ENCODE data around the gene ELAVL3.
"Not testable (repeated sequence)": the region's sequence is repeated elsewhere in the genome, so short reads cannot be mapped to it uniquely, and the experiment has no call there.

Gene ELAVL3

GRCh38 chr19:11458236-11458900 lies 22.5 kb downstream of the ELAVL3 start:
- no peak for DNase-seq

DNA sequence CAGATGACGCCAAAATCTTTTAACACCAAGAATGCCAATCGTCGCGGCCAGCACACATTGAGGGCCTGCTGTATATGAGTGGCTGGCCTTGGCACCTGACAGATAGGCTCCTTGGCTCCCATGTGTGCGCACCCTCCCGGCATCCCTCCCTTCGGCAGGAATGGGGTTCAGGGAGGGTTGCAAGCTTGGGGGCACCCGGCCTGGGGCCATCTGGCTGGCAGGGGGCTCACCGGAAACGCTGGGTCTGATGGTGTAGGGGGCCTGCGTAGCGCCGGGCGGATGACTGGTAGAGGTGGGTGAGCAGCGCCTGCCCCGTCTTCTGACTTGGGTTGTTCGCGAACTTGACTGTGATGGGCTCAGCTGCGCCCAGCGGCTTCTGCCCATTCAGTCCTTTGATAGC lies 23.0 kb downstream of the ELAVL3 start:
- no peak for DNase-seq

- DNase-seq, result no peak
Measured at GRCh38 chr19:11457115-11457514, 23.7 kb downstream of the ELAVL3 start.

DNA sequence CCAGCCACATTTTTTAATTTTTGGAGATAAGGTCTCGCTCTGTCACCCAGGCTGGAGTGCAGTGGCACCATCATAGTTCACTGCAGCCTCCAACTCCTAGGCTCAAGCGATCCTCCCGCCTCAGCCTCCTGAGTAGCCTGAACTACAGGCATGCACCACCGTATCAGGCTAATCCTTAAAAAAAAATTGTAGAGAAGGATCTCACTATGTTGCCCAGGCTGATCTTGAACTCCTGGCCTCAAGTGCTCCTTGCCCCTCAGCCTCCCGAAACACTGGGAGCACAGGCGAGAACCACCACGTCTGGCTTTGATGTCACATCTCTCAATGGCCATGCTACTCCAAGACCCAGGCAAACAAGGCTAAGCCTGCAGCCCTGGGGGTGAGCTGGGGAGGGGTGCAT lies 24.2 kb downstream of the ELAVL3 start:
- DNase-seq, result no peak

GRCh38 chr19:11455233-11455554 lies 25.7 kb downstream of the ELAVL3 start:
- not testable (repeated sequence) for DNase-seq

- DNase-seq, result no peak
Measured at GRCh38 chr19:11453468-11454341, 27.1 kb downstream of the ELAVL3 start.

- no peak for DNase-seq
Measured at GRCh38 chr19:11452620-11453310, 28.1 kb downstream of the ELAVL3 start.

GRCh38 chr19:11451871-11452619 lies 28.8 kb downstream of the ELAVL3 start:
- peak; percentile 43 for DNase-seq

DNA sequence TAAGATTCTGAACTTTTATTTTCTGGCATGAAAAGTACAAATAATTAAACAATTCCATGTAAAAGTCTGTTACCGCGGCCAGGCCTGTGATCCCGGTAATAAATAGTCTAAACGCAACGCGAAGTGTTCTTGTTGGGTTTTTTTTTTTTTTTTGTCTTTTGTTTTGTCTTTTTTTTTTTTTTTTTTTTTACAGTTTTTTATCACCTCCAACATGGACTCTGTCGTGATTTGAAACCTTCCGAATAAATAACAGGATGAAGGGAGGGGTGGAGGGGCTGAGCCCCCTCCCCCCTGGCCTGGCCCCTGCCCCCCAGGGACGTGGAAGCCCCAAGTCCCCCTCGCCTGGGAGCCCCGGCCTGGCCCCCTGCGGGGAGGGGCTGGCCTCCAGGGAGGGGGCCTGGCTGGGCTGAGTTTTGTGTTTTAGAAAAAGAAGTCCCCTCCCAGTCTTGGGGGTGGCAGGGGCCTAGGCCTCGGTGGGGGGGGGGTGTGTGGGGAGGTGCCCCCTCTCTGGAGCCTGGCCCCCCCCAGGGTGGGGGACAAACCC lies 29.4 kb downstream of the ELAVL3 start:
- DNase-seq, result no peak

- no peak for DNase-seq
Measured at GRCh38 chr19:11450570-11451326, 30.1 kb downstream of the ELAVL3 start.

- no peak for DNase-seq
Measured at GRCh38 chr19:11448923-11449554, 31.8 kb downstream of the ELAVL3 start.

GRCh38 chr19:11448410-11448809 lies 32.4 kb downstream of the ELAVL3 start:
- no peak for DNase-seq

- no peak for DNase-seq
Measured at GRCh38 chr19:11447347-11448262, 33.2 kb downstream of the ELAVL3 start.

DNA sequence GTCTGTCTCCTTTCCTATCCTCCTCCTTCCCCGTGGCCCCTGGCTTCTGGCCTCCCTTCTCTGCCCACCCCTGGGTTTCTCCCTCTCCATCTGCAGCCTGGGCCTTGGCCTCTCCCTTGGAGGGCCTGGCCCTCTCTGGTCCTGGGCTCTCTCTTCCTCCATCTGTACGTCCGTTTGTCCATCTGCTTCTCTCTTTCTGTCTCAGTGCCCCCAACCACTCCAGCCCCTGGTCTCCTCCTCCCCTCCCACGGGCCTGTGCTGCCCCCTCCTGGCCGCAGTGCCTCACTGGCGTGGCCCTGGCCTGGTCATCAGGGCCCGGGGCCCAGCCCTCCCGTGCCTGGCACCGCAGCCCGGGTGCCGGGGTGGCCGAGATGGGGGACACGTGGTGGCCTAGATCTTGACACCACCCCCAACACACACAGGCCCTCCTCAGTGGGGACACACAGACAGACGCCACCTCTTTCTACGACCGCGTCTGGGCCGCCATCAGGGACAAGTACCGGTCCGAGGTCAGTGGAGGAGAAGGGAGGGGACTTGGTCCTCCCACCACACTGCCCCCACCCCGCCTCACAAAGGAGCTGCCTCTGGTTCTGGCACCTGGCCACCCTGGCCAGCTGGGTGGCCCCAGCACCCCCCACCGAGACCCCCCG lies 34.1 kb downstream of the ELAVL3 start:
- no peak for DNase-seq

DNA sequence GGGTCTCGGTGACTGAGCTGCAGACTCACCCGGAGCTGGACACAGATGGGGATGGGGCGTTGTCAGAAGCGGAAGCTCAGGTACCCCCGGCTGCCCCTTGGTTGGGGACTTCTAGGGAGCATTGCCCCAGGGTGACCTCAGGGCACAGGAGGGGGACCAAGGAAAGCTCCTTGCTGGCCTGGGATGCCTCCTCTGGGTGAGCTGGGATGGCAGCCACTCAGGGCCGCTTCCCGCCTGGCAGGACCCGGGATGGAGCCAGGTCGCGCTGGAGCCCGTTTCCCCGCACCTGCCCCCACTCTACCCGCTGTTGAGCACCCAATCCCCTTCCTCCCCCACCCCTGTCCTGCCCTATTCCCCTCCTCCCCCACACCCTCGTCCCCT lies 34.6 kb downstream of the ELAVL3 start:
- DNase-seq, result no peak

- no peak for DNase-seq
Measured at GRCh38 chr19:11445141-11445540, 35.7 kb downstream of the ELAVL3 start.

GRCh38 chr19:11444059-11444458 lies 36.8 kb downstream of the ELAVL3 start:
- peak; percentile 18 for DNase-seq

GRCh38 chr19:11437955-11438354 lies 42.9 kb downstream of the ELAVL3 start:
- DNase-seq, result no peak

DNA sequence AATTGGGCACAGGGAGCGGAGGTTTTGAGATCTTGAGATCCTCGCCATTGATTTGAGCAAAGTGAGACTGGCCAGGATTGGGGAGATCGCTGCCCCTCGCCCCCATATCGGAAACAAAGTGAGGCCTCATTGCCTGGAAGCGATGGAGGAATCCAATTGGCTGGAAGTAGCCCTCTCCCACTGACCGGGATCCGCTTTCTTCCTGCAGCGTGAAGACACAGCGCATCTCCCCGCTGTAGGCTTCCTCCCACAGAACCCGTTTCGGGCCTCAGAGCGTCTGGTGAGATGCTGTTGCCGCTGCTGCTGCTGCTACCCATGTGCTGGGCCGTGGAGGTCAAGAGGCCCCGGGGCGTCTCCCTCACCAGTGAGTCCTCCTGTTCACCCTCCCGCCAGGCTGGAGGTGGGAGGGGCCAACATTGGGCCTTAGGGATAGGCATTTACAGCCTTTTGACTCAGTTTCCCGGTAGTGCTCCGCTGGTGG lies 45.0 kb downstream of the ELAVL3 start:
- no peak for DNase-seq

Data from left hindlimb (tissue), 1 donor.